Muscle of arm (tissue), 14 donors: Measurements from ENCODE around the gene CCL16. TPM values are rescaled to one million over a fixed set of nuclear protein-coding genes. Genes with fewer than 3 reads are reported as not detected.
"Not testable (repeated sequence)": the region's sequence is repeated elsewhere in the genome, so short reads cannot be mapped to it uniquely, and the experiment has no call there.

Experiments used
- DNase-seq: peaks from one replicate; pipeline ENCODE4 v3.0.0-alpha.2; 2013
- long read RNA-seq, 11 donors: transcript quantifications; one replicate each; lab custom pipeline, GENCODE V29; 2026
- polyA plus RNA-seq, 12 donors: library from polyadenylated mRNA; unstranded; fragments of 120-200 nt; gene quantifications; one replicate each; pipeline ENCODE4 v1.2.1, GENCODE V29; 2013; ENCODE audit not compliant: insufficient read length in 12 of 12

CCL16 gene, protein sequence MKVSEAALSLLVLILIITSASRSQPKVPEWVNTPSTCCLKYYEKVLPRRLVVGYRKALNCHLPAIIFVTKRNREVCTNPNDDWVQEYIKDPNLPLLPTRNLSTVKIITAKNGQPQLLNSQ
- polyA plus RNA-seq, result under 1 TPM in 8 of 12 donors, not detected in 4; 0.13 to 0.54 (median 0.31) TPM
- long read RNA-seq, donor 1, result 0 reads
- long read RNA-seq, donor 2, result 0 reads
- long read RNA-seq, donor 3, result 0 reads
- long read RNA-seq, donor 4, result 0 reads
- long read RNA-seq, donor 5, result 0 reads
- long read RNA-seq, donor 6, result 0 reads
- long read RNA-seq, donor 7, result 0 reads
- long read RNA-seq, donor 8, result 0 reads
- long read RNA-seq, donor 9, result 0 reads
- long read RNA-seq, donor 10, result 0 reads
- long read RNA-seq, donor 11, result 0 reads

DNA sequence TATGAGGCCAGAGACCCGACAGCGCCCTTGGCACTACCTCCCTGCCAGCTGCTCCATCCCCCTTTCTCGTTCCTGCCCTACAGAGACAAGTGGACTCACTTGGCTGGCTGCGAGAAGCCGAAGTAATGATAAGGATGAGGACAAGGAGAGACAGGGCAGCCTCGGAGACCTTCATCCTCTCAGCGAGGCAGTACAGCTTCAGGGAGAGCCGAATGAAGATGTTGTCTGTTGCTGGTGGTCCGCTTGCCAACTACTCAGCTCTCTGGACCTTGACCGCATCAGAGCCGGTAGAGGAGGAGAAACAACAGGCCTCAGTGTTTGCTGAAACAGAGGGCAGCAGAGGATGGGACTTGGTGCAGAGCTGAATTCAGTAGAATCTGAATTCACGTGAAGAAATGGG, at the start of gene CCL16:
CCL16 (minus strand) TSS at position 252 of the 400 bp plus-strand sequence; CDS start at position 175, 77 bp downstream.
- no peak for DNase-seq

DNA sequence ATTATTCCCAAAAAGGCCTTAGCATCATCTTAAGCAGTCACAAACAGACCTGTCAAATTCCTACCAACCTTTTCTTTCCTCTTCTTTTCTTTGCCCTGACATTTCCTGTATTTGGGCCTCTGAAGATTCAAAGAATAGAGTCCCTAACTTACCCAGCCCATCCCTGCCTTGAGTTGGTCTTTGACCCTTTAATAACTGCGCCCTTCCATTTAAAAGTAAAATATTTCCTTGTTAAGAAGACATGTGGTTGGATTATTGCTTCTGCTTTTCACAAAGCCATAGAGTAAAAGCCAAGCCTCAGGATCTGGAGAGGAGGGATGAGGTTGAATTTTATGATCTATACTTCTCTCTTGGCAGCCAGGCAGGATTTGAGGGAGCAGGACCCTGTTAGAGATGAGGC, 49.7 kb upstream of the CCL16 start:
- DNase-seq, result no peak

DNA sequence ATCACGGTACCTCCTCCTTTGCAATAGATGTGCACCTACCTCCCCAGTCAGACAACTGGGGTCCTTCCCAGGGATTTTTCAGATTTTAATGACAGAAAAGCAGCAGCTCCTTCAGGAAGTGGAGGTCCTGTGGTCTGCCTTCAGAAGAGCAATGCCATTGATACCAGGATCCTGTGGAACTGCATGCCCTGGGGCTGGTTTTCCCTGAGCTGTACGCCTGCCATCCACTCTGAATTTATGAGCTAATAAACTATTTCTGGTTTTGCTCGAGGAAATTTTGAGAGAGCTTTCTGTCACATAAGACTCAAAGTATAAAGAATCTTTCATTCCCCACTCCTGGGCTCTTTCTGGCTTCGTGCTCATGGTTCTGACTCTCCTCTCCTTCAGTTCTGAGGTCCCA, 46.5 kb upstream of the CCL16 start:
- DNase-seq, result no peak

DNA sequence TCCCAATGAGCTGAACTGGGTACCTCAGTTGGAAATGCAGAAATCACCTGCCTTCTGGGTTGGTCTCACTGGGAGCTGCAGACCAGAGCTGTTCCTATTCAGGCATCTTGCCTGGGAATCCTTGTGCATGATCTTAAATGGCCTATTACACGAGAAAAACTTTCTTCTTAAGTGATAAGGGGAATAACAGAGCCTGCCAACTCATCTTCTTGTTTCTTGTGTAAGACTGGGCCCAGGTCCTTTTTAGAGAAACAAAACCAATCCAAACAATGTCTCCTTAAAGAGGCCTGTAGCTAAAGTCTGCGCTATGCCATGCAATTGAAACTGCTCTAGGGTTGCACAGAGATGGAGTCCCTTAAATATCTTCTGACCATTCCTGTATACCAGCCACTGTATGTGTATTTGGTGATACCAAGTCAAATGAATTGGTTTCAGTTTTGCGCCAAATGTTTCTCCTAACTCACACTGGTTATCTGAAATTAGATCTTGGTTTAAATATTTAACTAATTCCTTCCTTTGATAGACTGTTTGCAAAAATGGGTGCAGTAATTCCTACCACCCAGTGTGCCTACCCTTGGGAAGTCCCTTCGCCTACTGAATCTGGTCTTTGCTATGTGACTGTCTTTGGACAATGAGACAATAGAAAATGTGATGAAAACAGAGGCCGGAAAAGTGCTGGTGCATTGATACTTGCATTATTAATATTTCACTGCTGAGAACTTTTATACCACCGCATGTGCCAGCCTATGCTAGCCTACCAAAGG, 43.0 kb upstream of the CCL16 start:
- no peak for DNase-seq

DNA sequence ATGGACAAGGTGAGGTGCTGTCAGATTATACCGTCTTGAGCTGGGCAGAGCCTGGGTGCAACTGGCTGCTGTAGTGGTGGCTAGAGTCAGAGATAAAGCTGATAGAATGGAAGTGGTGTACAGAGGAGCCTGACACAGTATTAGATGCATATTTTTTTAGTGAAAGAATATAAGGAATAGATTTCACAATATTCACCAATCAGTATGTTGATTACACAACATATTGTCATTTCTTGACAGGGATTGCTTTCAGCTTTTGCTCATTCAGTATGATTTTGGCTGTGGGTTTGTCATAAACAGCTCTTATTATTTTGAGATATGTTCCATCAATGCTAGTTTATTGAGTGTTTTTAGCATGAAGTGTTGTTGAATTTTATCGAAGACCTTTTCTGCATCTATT, 38.1 kb upstream of the CCL16 start:
- DNase-seq, result no peak

DNA sequence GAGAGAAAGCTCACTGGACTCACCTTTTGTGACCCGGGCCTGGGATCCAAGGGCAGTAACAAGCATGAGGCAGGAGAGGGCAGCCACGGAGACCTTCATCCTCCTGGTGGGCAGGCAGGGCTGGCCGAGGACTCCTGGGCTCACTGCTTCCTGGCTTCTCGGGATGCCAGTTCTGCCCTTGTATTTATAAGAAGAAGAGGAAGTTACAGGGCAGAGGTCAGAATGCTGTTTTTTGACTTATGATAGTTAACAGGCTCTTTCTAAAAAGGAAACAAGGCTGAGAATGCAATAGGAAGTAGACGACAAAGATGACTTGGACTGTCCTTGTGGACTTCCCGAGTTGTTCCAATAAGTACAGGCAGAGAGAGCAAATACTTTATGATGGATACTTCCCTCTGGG, 36.5 kb upstream of the CCL16 start, which contains the start of gene CCL23:
CCL23 (minus strand) TSS at position 174 of the 400 bp plus-strand sequence; CDS start at position 99, 75 bp downstream.
- peak; percentile 6 for DNase-seq

DNA sequence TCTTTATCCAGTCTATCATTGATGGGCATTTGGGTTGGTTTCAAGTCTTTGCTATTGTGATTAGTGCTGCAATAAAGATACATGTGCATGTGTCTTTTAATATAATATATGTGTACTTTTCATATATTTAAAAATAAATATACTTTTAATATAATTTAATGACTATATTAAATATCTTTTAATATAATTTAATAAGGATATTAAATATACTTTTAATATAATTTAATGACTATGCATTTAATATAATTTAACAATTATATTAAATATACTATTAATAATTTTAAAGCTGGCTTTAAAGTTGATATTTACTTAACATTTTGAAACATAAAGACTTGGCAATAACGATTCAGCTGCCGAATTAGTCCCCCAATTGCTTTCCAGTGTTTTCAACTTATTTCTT, 35.3 kb upstream of the CCL16 start:
- DNase-seq, result no peak

DNA sequence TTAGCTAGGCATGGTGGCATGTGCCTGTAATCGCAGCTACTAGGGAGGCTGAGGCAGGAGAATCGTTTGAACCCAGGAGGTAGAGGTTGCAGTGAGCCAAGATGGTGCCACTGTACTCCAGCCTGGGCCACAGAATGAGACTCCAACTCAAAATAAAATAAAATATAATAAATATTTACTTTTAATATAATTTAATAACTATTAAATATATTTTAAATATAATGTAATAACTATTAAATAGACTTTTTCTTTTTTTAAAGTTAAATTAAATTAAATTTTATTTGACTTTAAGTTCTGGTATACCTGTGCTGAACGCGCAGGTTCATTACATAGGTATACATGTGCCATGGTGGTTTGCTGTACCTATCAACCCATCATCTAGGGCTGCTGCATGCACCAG, 34.6 kb upstream of the CCL16 start:
- DNase-seq, result not testable (repeated sequence)

DNA sequence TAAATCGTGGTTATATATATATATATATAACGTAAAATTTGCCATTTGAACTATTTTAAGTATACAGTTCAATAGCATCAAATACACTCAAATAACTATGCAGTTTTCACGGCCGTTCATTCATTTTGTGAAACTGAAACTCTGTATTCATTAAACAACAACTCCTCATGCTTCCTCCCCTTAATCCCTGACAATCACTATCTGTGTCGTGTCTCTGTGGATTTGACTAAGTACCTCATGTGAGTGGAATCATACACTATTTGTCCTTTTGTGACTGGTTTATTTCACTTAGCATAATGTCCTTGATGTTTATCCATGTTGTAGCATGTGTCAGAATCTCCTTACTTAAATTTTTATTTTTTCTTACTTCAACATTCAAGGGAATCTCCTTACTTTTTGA, 33.6 kb upstream of the CCL16 start:
- no peak for DNase-seq

DNA sequence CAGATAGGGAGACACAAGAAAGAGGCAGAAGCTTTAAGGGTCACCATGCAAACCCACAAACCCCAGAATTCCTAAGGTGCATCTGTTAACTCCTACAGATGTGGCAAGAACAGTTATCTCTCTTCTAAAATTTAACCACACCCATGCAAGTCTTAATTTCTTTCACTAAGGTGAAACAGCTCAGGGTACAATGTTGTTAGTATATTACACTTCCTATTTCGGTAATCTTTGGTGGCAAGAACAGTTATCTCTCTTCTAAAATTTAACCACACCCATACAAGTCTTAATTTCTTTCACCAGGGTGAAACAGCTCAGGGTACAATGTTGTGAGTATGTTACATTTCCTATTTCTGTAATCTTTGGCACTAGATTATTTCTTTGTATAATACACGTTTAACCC, 29.9 kb upstream of the CCL16 start:
- no peak for DNase-seq

DNA sequence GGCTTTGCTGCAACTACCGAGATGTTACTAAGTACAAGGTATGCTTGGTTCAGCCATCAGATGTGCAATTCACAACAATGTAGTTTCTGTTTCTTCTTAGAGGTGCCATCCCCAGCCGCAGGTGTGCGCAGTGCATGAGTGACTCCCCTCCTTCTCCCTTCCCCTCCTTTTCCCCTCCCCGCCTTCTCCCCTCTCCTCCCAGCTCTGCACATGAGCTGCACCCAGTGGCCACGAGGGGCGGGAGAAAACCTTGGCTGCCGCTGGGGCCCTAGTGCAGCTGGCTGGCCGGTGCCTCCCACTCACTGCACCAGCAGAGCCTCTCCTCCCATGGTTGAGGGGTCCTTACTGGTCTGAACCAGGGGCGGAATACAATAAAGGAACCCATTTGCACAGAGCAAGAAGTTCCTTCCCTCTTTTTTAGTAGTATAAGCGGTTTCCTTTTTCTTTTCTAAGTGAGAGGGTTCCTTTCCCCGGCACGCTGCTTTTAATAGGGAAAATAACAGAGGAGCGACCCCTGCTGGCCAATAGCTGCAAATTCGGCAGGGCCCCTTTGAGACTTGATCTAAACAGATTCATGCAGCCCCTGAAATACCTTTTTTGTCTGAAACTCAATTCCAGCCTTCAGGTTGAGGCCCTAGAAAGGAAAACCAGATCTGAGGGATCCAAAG, 27.8 kb upstream of the CCL16 start:
- no peak for DNase-seq

DNA sequence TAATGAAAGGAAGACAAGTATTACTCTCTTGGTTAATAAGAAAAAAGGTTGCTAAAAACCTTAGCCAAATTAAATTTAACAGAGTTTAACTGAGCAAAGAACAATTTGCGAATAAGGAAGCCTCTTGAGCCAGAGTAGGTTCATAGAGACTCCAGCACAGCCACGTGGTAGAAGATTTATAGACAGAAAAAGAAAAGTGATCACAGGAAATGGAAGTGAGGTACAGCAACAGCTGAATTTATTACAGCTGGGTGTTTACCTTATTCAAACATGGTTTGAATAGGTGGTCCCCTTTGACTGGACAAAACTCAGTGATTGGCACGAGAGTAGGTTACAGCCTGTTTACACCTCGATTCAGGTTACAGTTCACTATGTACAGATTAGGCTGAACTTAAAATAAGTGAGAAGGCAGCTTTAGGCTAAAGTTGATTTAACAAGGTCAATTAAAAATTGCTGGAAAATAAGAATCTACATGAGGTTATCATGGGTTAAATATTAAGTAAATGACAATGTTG, 23.4 kb upstream of the CCL16 start:
- no peak for DNase-seq

DNA sequence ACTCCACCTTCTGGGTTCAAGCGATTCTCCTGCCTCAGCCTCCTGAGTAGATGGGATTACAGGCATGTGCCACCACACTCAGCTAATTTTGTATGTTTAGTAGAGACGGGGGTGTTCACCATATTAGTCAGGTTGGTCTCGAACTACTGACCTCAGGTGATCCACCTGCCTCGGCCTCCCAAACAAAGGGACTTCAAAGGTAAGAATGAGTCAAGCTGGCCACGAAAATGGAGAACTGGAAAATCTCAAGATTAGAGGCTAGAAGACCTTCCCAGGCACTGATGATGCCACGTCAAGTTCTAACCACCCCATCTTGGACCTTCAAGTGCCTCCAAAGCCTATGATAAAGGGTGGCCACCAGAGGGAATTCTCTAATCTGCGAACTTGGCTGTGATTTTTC, 21.3 kb upstream of the CCL16 start:
- DNase-seq, result no peak

DNA sequence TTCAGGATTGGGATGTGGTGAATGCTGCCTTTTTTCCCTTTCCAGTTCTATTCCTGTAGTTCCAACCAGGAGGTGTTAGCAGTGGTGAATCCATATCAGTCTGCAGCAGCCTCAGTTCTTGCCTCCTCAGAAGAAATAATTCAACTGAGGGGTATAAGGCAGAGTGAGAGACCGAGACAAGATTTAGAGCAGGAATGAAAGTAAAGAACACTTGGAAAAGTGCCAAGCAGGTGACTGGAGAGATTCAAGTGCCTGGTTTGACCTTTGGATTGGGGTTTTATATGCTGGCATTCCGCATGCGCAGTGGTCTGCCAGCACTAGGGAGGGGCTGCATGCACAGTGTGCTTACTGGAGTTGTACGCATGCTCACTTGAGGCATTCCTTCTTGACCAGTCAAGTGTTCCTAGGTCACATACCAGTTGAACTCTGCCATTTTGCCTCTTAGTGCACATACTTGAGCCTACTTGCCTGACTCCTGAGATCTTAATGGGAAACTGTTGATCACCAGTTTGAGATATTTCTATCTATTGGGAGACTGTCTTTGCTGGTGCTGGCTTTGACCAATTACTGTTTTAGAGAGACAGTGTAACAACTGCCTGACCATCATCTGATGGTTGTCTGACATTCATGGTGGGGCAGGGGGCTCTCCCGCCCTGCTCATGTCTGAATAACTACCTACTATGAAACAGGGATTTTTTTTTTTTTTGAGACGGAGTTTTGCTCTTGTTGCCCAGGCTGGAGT, 20.7 kb upstream of the CCL16 start:
- no peak for DNase-seq

DNA sequence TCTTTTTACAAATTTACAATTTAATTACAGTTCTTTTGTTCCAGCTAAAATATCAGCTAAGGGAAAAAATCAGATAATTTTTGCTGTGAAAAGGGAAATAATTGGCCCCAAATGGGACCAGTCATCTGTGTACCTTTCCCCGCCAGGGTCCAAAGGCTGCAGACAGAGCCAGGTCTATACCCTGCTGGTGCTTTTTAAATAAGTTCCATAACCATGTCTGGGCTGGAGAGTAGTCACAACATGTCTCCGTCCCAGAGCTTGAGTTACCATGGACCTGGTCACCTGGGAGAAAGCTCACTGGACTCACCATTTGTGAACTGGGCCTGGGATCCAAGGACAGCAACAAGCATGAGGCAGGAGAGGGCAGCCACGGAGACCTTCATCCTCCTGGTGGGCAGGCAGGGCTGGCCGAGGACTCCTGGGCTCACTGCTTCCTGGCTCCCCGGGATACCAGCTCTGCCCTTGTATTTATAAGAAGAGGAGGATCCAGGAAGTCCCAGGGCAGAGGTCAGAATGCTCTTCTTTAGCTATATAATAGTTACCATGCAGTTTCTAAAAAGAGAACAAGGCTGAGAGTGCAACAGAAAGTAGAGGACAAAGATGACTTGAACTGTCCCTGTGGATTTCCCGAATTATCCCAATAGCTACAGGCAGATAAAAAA, 19.9 kb upstream of the CCL16 start, which contains the start of gene CCL15:
CCL15 (minus strand) TSS at position 444 of the 662 bp plus-strand sequence; CDS start at position 383, 61 bp downstream.
- no peak for DNase-seq

DNA sequence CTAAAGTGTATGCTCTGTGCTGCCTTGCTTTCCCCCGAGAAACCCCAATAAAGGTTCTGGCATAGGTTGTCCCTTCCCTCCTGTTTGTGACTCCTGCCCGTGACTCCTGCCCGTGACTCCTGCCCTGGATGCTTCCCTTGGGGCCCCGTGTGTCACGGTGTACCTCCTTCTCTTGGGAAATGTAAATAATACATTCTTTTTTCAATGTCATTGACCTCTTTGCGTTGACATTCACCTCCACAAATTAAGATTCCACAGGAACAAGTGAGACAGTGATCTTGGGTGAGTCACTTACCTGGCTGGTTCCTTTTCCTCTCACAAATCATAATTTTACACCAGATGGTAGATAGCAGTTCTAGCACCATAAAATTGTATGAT, 19.4 kb upstream of the CCL16 start:
- DNase-seq, result no peak

DNA sequence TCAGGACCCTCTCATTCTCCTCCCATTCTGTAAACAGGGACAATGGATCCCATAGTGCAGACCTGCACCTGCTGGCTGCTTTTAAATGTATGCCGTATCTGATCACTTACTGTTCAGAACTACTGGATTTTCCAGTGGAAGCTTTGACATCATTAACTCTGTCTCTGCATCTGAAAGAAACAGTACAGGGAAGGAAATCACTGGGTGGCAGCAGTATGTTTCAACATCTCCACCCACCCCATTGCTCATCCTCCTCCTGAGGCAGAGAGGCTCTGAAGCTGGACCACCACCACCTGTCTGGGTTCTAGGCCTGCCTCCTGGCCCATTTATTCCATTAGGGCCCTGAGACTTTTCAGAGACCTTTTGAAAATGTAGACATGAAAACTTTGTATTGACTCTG, 17.5 kb upstream of the CCL16 start:
- DNase-seq, result no peak

DNA sequence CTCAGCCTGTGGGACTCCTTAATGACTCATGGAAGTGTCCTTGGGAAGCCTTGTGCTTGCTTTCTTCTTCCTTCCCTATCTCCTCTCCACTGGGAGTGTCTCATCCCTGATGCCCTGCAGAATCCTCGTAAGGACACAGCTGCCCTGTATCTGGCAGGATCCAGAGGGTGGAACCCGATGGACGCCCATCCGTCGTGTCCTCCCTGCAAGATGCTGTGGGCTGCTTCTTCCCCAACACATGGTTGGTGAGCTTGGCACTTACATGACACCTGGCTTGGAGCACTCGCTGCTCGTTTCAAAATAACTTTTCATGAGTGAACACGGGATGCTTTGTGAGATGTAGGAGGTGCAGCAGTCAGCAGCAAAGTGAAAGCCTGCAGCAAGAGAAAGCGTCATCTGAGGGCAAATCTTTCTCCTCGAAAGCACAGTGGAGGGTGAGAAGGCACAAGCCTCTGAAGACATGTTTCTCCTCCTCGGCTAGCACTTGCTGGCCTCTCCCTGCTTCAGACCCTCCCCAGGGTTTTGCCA, 16.8 kb upstream of the CCL16 start:
- no peak for DNase-seq

DNA sequence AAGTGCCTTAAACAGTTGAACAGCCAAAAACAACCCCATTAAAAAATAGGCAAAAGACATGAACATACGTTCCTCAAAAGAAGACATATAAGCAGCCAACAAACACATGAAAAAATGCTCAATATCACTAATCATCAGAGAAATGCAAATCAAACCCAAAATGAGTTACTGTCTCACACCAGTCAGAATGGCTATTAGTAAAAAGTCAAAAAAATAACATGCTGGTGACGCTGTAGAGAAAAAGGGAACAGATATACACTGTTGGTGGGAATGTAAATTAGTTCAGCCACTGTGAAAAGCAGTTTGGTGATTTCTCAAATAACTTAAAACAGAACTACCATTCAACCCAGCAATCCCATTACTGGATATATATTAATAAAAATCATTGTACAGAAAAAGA, 14.0 kb upstream of the CCL16 start:
- not testable (repeated sequence) for DNase-seq

DNA sequence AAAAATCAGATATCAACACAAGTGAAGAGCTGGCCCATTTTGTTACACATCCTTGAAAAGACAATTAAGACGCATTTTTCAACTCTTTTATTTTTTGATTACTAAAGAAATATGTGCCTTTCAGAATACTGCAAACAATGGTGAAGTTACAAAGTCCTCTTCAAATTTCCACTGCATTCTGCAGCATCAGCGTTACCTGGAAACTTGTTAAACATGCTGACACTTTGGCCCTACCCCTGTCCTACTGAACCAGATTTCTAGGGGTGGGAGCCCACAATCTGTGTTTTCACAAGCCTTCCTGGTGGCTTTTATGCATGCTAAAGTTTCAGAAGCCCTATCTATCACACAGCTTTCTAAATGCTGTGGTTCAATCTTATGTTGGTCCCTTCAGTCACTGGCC, 9.8 kb upstream of the CCL16 start:
- no peak for DNase-seq

DNA sequence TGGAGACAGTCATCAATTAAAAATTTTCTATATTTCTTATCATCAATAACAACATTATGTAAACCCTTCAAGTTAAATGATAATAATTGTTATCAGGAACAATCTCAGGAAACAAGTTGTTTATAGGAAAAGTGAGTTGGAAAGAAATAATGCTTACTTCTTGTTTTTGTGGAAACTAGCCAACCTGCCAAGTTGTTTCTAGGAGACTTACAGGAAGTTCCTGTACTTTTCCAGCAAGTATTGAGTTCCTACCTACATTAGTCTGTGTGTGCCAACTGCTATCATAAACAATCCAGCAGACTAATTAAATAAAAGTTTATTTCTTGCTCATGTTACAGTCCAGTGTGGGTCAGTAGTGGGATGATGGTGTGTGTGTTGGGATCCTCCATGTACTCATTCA, 6.9 kb upstream of the CCL16 start:
- no peak for DNase-seq
